SK-N-SH (cell line): Measurements from ENCODE around the gene SKI. TPM values are rescaled to one million over a fixed set of nuclear protein-coding genes. Genes with fewer than 3 reads are reported as not detected.

Experiments used
- CTCF ChIA-PET: fragments of 300-600, 350-600 bp; formaldehyde crosslinking; extraction: SDS; loops from one replicate; lab custom pipeline; 2021; lab: Yijun Ruan, JAX
- POLR2A ChIA-PET: fragments of 350-600 bp; sonication (Branson Sonifier 250); formaldehyde crosslinking; extraction: SDS; loops from one replicate; lab custom pipeline; 2020; ENCODE audit warnings: antibody characterized with exemption, inconsistent platforms; lab: Yijun Ruan, JAX
- DNase-seq: peaks from one replicate; pipeline ENCODE4 v3.0.0; 2012
- H2AFZ ChIP-seq: fragments of 200-600 bp; sonication (generic); 2 replicates; pipeline ENCODE4 v1.8.1; 2016; ENCODE audit warnings: antibody characterized with exemption, mild to moderate bottlenecking, low read depth
- H3F3A ChIP-seq: fragments of 200-600 bp; sonication (generic); replicated peaks from 2 replicates; pipeline ENCODE3; 2016; ENCODE audit warnings: antibody characterized with exemption, mild to moderate bottlenecking; ENCODE audit not compliant: insufficient read depth
- H3K27ac ChIP-seq, 2 experiments: fragments of 200-500 bp in 1 of 2; fragments of 200-600 bp in 1 of 2; sonication (Bioruptor generic) in 1 of 2; sonication (generic), shearing (Covaris generic) in 1 of 2; 2 replicates each; pipeline versions ENCODE4 v1.5.1 to v1.6.1; 2014 to 2016; ENCODE audit warnings: low read depth in 2 of 2, inconsistent platforms in 1 of 2, low read length in 1 of 2, mild to moderate bottlenecking in 1 of 2, mixed read lengths in 1 of 2
- H3K27me3 ChIP-seq: fragments of 200-600 bp; sonication (generic), shearing (Covaris generic); 2 replicates; pipeline ENCODE4 v1.6.1; 2016; ENCODE audit warnings: mixed run types; ENCODE audit not compliant: insufficient read depth
- H3K36me3 ChIP-seq, 2 experiments: fragments of 200-500 bp in 1 of 2; fragments of 200-600 bp in 1 of 2; sonication (Bioruptor generic) in 1 of 2; sonication (generic) in 1 of 2; replicated peaks in 1 of 2; 2 replicates each; pipeline versions ENCODE3 to v1.5.1; 2014 to 2016; ENCODE audit warnings: low read length in 1 of 2, mild to moderate bottlenecking in 1 of 2; ENCODE audit not compliant: insufficient read depth in 2 of 2, control insufficient read depth in 1 of 2
- H3K4me1 ChIP-seq, 2 experiments: fragments of 200-500 bp in 1 of 2; fragments of 200-600 bp in 1 of 2; sonication (Bioruptor generic) in 1 of 2; sonication (generic), shearing (Covaris generic) in 1 of 2; 2 replicates each; pipeline versions ENCODE4 v1.5.1 to v1.6.1; 2014 to 2016; ENCODE audit warnings: low read depth in 1 of 2, low read length in 1 of 2, mixed run types in 1 of 2; ENCODE audit not compliant: insufficient read depth in 2 of 2, control insufficient read depth in 1 of 2
- H3K4me2 ChIP-seq: fragments of 200-600 bp; sonication (generic), shearing (Covaris generic); 2 replicates; pipeline ENCODE4 v1.6.1; 2017; ENCODE audit warnings: mixed run types
- H3K4me3 ChIP-seq, 2 experiments: fragments of 200-500 bp in 1 of 2; fragments of 200-600 bp in 1 of 2; sonication (Bioruptor generic) in 1 of 2; sonication (generic), shearing (Covaris generic) in 1 of 2; 2 replicates each; pipeline versions ENCODE4 v1.5.1 to v1.8.1; 2014 to 2016; ENCODE audit warnings: low read depth in 2 of 2, inconsistent platforms in 1 of 2, low read length in 1 of 2, mild to moderate bottlenecking in 1 of 2, mixed read lengths in 1 of 2, moderate library complexity in 1 of 2
- H3K79me2 ChIP-seq: fragments of 200-600 bp; sonication (generic); 2 replicates; pipeline ENCODE4 v1.8.1; 2017; ENCODE audit warnings: mild to moderate bottlenecking; ENCODE audit not compliant: insufficient read depth
- H3K9ac ChIP-seq: fragments of 200-600 bp; sonication (generic); 2 replicates; pipeline ENCODE4 v1.6.1; 2017; ENCODE audit warnings: mixed run types
- H3K9me2 ChIP-seq: fragments of 200-600 bp; sonication (generic); 2 replicates; pipeline ENCODE4 v1.6.1; 2017; ENCODE audit warnings: mixed run types
- H3K9me3 ChIP-seq: fragments of 200-600 bp; sonication (generic); 2 replicates; pipeline ENCODE4 v1.6.1; 2017; ENCODE audit warnings: mixed run types, mild to moderate bottlenecking, moderate library complexity
- H4K20me1 ChIP-seq: fragments of 200-600 bp; sonication (generic); 2 replicates; pipeline ENCODE4 v1.6.1; 2017; ENCODE audit warnings: mild to moderate bottlenecking, mixed run types; ENCODE audit not compliant: insufficient read depth
- CHD2 ChIP-seq: fragments of 150-350 bp; IDR thresholded peaks from 2 replicates; pipeline ENCODE4 v1.6.1; 2018; ENCODE audit warnings: low read length; ENCODE audit not compliant: partially characterized antibody
- CTCF ChIP-seq: fragments of 200-600 bp; sonication (generic); IDR thresholded peaks from 2 replicates; pipeline ENCODE4 v1.6.1; 2017; ENCODE audit warnings: antibody characterized with exemption, mild to moderate bottlenecking, moderate library complexity
- ELF1 ChIP-seq: IDR thresholded peaks from 2 replicates; pipeline ENCODE4 v1.4.0; 2012
- EP300 ChIP-seq, 2 experiments: IDR thresholded peaks; 2 replicates each; pipeline versions ENCODE4 v1.4.0 to v1.6.1; 2012; ENCODE audit warnings: borderline replicate concordance in 1 of 2, low read depth in 1 of 2, low read length in 1 of 2
- FOSL2 ChIP-seq: IDR thresholded peaks from 2 replicates; pipeline ENCODE4 v1.4.0; 2012; ENCODE audit warnings: low read depth, mild to moderate bottlenecking, moderate library complexity, borderline replicate concordance
- FOXJ3 ChIP-seq: sonication (generic); formaldehyde crosslinking; IDR thresholded peaks from 2 replicates; pipeline ENCODE4 v1.5.1; 2020; ENCODE audit warnings: mild to moderate bottlenecking, missing genetic modification reagents
- GABPA ChIP-seq: IDR thresholded peaks from 2 replicates; pipeline ENCODE4 v1.4.0; 2012; ENCODE audit warnings: low read depth, mild to moderate bottlenecking
- GATA2 ChIP-seq: sonication (generic); formaldehyde crosslinking; IDR thresholded peaks from 2 replicates; pipeline ENCODE4 v1.5.0; 2020; ENCODE audit warnings: mild to moderate bottlenecking, missing genetic modification reagents
- MAX ChIP-seq: IDR thresholded peaks from 2 replicates; pipeline ENCODE4 v1.4.0; 2012; ENCODE audit warnings: low read depth
- MEF2A ChIP-seq: IDR thresholded peaks from 2 replicates; pipeline ENCODE4 v1.4.0; 2012; ENCODE audit warnings: low read depth, borderline replicate concordance
- NFIC ChIP-seq: IDR thresholded peaks from 2 replicates; pipeline ENCODE4 v1.4.0; 2012; ENCODE audit warnings: borderline replicate concordance
- NRF1 ChIP-seq: IDR thresholded peaks from 2 replicates; pipeline ENCODE4 v1.6.1; 2012; ENCODE audit warnings: low read depth, mild to moderate bottlenecking, low read length
- PBX3 ChIP-seq: IDR thresholded peaks from 2 replicates; pipeline ENCODE4; 2012
- POLR2AphosphoS5 ChIP-seq: IDR thresholded peaks from 2 replicates; pipeline ENCODE4 v1.6.1; 2012; ENCODE audit warnings: low read depth, low read length
- RFX5 ChIP-seq: IDR thresholded peaks from 2 replicates; pipeline ENCODE4 v1.6.1; 2012; ENCODE audit warnings: mild to moderate bottlenecking, improper control_type of control experiment, low read length
- RXRA ChIP-seq: IDR thresholded peaks from 2 replicates; pipeline ENCODE4 v1.4.0; 2012; ENCODE audit warnings: low read depth, mild to moderate bottlenecking, borderline replicate concordance
- SIN3A ChIP-seq: IDR thresholded peaks from 2 replicates; pipeline ENCODE4 v1.6.1; 2012; ENCODE audit warnings: low read depth, mild to moderate bottlenecking, low read length, moderate library complexity, borderline replicate concordance
- TEAD4 ChIP-seq: IDR thresholded peaks from 2 replicates; pipeline ENCODE4 v1.4.0; 2012; ENCODE audit warnings: mild to moderate bottlenecking, borderline replicate concordance; ENCODE audit not compliant: insufficient read depth
- WGBS: methylation state at CpG from one replicate; pipeline ENCODE4 v1.1.6; 2017; ENCODE audit warnings: low lambda C conversion rate; 5-methylcytosine and 5-hydroxymethylcytosine counted together
- polyA plus RNA-seq, 3 experiments: library from polyadenylated mRNA; depleted of rRNA; stranded (reverse); fragments of >200 nt; gene quantifications; 2 replicates each; pipeline ENCODE4 v1.2.3, GENCODE V29; 2012

The SKI gene
- polyA plus RNA-seq, 1 of the 3 experiments (the other 2 are of a cell fraction): 7.2 TPM

GRCh38 chr1:2287649-2288048, 59.5 kb downstream of the SKI start:
- H3K9ac ChIP-seq: no peak overlapping the region
- 95% methylated on average over 9 of the region's 14 CpGs for WGBS
- H4K20me1 ChIP-seq: peaks cover 92% of the 10 kb centered on the region
- H3K36me3 ChIP-seq: no peaks in the 10 kb centered on the region
- ChIA-PET CTCF (interaction anchor here (0.9 kb wide), 1 partner anchor 13 kb away, joined by 3 read pairs; no protein-coding TSS in a partner anchor), POLR2A (no interaction called here)
- no peak for DNase-seq
- H3K4me2 ChIP-seq: no peak overlapping the region
- no peaks in the 10 kb centered on the region for H3K9me3 ChIP-seq
- H3K4me3 ChIP-seq: no peak overlapping the region
- peaks cover 0 to 49% of the 10 kb centered on the region in 2 experiments; a peak in 2 of 4 replicates for H3K4me1 ChIP-seq
- no peak overlapping the region for H3K27ac ChIP-seq
- H3K9me2 ChIP-seq: no peaks in the 10 kb centered on the region
- no peak overlapping the region for H2AFZ ChIP-seq
- no peaks in the 10 kb centered on the region for H3F3A ChIP-seq
- H3K79me2 ChIP-seq: peaks cover 95% of the 10 kb centered on the region
- no peak for TF ChIP-seq FOXJ3
- TF ChIP-seq EP300 (IDR thresholded peaks at IDR 0.05; ENCODE audit: borderline replicate concordance in 1 of 2, low read depth in 1 of 2, low read length in 1 of 2): no peak
- no peak for TF ChIP-seq GABPA
- TF ChIP-seq MEF2A: no peak
- no peak for TF ChIP-seq SIN3A
- no peak for TF ChIP-seq PBX3
- no peak for TF ChIP-seq CHD2
- no peak for TF ChIP-seq NRF1
- TF ChIP-seq POLR2AphosphoS5: no peak
- no peak for TF ChIP-seq RFX5
- no peak for TF ChIP-seq TEAD4
- no peak for TF ChIP-seq CTCF
- TF ChIP-seq NFIC: no peak
- no peak for TF ChIP-seq ELF1
- no peak for TF ChIP-seq FOSL2
- TF ChIP-seq RXRA: no peak
- no peak for TF ChIP-seq MAX
- no peak for TF ChIP-seq GATA2 (CRISPR knock-in tag)
- no peaks in the 10 kb centered on the region for H3K27me3 ChIP-seq
